ENCODE data around the gene NF1.
"Not testable (repeated sequence)": the region's sequence is repeated elsewhere in the genome, so short reads cannot be mapped to it uniquely, and the experiment has no call there.

Gene NF1

DNA sequence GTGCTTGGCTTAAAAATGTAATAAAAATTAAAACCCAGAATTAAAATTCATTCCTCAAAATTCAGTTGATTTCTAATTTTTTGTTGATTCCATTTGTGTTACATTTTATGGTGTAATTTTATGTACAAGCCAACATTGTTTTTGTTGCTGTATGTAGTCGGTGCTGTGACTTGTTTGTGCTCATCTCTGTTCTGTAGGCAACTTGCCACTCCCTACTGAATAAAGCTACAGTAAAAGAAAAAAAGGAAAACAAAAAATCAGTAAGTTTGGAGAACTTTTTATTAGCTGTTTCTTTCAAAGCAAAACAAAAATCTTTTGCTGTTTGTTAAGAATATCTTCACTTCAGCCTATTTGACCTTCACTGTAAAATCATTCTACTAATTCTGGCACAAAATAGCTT lies 158.0 kb downstream of the NF1 start:
- DNase-seq (ENCODE audit: low read depth) = no peak

DNA sequence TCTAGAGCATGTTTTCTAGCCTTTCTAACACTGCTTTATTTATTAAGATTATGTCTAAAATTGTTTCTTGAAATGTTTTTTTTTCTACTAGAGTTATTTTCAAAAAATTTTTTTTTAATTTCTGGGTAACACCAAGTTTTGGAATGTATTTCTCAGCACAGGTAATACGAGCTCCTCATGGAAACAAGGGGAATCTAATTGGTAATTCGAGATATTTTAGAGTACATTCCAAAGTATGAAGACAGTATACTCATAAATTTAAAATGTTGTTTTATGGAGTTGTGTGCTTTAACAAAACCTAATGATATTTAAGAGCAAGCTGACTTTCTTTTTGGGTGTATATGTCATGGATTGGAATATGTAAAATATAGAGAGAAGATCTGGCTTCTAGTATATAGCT lies 159.9 kb downstream of the NF1 start:
- DNase-seq (ENCODE audit: low read depth) = no peak

DNA sequence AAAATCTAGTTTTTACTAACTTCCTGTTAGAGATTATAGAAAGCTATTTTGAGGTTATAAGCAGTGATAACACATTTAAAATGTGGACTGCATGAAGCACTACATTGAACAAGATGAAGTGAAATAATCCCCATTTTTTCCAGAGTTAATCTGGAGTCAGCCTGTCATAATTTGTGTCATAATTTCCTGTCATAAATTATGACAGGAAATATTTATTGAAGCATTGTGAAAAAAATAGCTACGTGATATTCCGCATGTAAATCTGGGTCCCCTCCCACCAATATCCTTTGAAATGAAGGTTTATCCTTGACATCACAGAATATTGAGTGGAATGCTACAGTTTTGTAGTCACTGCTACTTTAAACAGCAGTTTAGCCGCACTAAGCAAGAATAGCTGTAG lies 162.2 kb downstream of the NF1 start:
- DNase-seq (ENCODE audit: low read depth) = no peak

DNA sequence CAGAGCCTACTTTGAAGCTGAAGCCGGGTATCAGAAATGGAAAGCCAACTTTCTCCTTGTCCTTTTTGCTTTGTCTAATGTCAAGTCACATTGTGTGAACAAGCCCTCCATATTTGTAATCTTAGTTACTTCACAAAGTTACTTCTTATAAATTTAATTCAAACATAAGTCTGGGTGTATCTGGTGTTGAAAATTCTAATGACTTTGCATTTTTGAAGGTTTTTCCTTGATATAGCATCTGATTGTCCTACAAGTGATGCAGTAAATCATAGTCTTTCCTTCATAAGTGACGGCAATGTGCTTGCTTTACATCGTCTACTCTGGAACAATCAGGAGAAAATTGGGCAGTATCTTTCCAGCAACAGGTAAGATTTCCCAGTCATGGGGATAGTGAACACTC lies 165.4 kb downstream of the NF1 start:
- no peak for DNase-seq (ENCODE audit: low read depth)

DNA sequence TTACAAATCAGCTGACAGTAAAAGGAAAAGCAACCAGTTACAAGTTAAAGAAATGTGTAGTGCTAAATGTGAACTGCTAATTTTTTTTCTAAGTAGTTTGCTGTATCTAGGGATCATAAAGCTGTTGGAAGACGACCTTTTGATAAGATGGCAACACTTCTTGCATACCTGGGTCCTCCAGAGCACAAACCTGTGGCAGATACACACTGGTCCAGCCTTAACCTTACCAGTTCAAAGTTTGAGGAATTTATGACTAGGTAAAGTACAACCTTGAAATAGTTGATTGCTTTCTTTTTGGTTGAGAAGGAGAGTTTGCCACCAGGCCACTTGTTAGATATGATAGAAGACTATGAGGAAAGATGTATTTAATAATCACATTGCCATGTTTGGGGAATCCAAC lies 166.8 kb downstream of the NF1 start:
- DNase-seq (ENCODE audit: low read depth) = no peak

DNA sequence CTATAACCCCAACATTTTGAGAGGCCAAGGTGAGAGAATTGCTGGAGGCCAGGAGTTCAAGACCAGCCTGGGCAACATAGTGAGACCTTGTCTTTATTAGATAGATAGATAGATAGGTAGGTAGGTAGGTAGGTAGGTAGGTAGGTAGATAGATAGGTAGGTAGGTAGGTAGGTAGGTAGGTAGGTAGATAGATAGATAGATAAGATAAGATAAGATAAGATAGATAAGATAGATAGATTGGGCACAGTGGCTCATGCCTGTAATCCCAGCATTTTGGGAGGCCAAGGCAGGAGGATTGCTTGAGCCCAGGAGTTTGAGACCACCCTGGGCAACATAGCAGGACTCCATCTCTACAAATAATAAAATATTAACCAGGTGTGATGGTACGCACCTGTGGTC lies 168.1 kb downstream of the NF1 start:
- DNase-seq (ENCODE audit: low read depth) = not testable (repeated sequence)

DNA sequence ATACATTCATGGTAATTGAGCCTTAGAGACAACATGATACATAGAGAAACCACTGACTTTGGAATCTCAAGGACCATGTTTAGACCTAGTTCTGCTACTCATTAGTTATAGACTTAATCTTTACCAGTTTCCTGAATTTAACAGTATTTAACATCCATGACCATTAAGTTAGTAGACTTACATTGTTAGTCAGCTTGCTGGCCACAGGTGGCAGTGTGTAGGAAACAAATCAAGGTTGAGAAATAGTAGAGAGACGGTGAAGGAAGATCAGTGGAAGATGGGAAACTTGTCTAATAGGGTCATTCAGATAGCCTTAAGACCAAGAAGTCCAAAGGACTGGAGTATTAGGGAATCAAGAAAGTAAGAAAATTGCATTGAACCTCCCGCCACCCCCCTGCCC lies 171.3 kb downstream of the NF1 start:
- no peak for DNase-seq (ENCODE audit: low read depth)

DNA sequence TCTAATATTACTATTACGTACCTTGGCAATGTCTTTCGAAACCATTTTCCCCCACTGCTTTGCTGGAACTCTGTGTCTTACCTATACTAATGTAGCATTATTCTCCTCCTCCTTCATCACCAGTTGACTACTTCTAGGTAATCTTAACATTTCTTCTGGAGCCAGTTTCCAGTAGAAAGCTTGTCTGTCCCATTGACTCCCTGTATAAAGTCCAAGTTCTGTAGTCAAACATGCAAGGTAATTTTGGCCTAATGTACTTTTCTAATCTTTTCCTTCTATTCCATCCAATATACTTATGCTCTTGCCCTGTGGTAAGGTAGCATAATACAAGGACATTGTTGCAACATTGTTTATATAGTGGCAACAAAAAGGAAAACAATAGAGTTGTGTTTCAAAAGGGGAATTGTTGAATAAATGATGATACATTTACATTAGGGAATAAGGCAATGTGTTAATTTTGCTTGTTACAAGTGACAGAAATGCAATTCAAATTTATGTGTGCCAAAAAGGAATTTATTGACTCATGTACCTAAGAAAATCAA lies 174.3 kb downstream of the NF1 start:
- no peak for DNase-seq (ENCODE audit: low read depth)

DNA sequence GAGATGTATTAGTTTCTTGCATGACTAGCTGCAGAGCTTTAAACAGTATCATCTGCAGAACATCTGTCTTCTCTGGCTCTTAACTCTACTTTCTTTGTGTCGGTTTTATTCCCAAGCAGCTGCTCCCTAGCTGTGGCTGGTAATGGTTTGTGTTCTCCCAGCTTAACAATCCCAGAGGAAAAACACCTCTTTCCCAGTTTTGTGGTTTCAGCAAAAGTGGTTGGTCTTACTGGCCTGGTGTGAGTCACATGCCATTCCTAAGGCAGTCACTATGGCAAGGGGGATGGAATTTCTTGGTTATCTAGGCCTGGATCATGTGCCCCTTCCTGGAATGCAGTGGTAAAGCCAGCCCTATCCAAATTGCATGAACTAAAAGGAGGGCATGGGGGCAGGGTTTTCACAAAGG lies 174.8 kb downstream of the NF1 start:
- no peak for DNase-seq (ENCODE audit: low read depth)

DNA sequence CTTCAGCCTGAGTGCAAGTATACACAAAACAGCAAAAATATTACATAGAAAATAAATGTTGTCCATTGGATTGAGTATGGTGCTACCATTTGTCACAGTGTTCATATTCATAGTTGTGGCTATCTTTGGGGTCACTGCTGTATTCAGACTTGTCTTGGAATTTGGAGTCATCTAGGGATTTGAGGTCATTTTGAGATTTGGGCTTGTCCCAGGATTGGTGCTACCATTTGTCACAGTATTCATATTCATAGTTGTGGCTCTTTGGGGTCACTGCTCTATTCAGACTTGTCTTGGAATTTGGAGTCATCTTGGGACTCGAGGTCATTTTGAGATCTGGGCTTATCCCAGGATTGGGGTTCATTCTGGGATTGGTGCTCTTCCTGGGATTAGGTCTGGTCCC lies 177.5 kb downstream of the NF1 start:
- no peak for DNase-seq (ENCODE audit: low read depth)

DNA sequence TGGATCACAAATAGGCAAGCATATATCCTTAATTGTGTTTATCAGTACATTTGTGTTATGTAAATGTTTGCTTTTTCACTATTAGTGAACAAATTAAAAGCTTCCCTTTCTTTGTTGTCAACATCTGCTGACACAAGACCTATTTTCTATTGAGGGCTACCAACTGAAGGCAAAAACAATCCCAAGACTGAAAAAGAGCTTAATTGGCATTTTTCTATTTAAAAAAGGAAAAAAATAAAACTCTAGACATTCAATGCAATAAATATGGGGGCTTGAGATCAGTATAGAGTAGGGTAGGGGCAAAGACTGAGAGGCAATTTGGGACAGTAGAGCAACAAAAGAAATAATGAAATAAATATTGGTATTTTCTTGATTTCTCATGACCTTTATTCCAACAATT lies 178.0 kb downstream of the NF1 start:
- no peak for DNase-seq (ENCODE audit: low read depth)

DNA sequence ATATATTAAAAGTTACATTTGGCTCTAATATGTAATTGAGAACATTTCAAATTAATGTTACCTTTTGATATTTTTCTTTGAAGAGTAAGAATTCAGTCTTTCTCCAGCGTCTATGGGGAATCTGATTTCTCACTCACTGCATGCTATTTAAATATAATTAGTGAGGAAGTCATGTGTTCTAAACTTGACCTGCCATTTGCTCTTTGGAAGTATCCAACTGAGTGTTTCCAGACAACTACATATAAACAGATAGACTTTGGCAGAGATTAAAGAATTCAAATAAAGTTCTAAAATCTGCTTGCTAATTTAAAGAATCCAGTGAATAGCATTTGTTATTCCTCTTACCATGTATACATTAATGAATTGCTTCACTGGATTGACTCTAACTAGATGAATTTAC lies 178.7 kb downstream of the NF1 start:
- DNase-seq (ENCODE audit: low read depth) = no peak

DNA sequence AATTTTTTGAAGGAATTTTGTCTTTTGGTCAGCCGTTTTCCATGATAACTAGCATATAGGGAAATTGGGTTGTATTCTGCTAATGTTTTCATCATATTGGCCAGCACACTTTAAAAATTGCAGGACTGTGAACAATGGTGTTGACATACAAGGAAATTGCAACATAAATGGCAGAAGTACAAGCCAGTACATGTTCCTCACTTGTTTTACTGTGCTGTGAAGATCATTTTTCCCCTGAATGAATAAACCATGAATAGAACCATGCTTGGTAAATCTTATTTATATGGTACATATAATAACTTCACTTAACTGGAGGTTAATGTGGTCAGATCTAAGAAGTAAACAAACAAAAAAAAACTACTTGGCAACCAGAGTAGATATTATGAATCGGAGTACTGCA lies 179.5 kb downstream of the NF1 start:
- no peak for DNase-seq (ENCODE audit: low read depth)

DNA sequence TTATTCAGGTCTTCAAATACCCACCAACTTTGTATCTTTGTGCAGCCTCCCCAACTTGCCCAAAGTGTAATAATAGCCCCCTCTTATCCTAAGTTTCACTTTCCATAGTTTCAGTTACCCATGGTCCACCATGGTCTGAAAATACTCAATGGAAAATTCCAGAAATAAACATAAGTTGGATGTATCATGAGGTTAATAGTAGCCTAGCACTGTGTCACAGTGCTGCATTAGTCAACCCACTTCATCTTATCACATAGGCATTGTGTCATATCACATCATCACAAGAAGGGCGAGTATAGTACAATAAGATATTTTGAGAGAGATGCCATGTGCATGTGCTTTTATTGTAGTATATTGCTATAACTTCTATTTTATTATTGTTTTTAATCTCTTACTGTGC lies 180.3 kb downstream of the NF1 start:
- DNase-seq (ENCODE audit: low read depth) = no peak

DNA sequence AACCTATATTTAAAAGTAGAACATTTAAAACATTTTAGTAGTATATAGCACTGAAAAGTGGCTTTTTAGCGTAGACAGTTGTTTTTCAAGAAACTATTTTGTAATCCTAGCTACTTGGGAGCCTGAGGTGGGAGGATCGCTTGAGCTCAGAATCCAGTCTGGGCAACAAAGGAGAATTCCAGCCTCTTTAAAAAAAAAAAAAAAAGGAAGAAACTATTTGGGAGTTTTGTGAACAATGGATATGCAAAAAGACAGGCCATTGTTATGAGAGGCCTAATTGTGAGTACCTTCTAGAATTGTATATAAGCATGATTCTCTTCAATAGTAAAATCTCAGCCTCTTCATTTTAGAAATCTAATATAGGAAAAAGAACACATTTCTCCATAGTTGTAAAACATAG lies 184.6 kb downstream of the NF1 start:
- DNase-seq (ENCODE audit: low read depth) = no peak

DNA sequence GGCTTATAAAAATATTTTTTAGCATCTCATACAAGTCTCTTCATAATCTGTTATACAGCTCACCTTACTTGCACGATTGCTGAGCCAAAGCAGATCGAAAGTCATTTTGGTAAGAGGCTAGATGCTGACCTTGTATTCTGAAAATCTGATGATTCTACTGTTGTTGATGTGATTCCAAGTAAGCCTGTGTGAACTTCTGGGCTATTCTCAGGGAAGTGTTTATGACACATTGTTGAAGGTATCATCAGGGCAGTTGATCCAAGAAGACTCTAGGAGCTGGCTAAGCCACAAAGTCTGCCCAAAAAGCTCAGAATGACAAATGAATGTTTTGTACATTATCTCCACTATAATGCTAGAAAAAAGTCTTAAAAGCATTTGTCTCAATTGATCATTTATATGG lies 186.3 kb downstream of the NF1 start:
- no peak for DNase-seq (ENCODE audit: low read depth)

DNA sequence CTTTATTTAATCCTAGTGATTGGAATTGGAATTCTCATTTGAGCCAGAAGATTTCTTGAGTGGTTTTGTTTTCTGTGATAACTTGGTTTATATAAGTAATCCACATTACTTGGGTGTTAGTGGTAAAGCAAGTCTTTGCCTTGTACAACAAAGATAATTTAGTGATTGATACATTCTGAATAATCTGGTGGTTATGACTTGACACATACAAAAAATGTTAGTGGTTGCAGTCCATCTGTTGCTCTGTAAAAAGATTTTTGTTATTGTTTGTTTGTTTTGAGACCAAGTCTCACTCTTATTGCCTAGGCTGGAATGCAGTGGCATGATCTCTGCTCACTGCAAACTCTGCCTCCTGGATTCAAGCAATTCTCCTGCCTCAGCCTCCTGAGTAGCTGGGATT lies 189.1 kb downstream of the NF1 start:
- no peak for DNase-seq (ENCODE audit: low read depth)

DNA sequence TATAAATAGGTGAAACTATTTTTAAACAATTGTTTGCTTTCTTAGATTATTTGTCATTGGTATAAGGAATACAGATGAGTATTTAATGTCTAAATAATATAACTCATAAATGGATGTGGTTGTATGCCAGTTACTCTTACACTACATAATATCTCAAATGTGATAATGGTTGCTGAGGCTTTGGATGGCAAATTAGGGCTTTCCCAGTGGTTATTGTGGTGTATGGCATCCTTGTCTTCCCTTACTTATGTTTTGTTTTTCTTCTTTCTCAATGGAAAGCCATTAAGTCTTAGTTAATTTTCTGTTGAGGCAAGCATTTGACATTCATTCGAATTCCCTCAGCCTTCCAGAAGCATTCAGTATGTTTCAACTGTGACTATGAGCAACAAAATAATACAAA lies 191.8 kb downstream of the NF1 start:
- DNase-seq (ENCODE audit: low read depth) = no peak

DNA sequence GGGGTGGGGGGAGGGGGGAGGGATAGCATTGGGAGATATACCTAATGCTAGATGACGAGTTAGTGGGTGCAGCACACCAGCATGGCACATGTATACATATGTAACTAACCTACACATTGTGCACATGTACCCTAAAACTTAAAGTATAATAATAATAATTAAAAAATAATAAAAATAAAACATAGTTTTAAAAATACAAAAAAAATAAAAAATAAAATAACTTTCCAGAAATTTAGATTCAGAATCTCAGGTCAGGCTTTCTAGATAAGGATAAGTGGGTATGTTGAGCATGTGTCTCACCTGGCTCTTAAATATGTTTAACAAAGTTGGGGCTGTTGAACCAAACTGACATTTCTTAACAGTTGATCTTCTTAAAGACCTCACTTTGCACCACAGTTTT lies 193.2 kb downstream of the NF1 start:
- not testable (repeated sequence) for DNase-seq (ENCODE audit: low read depth)

DNA sequence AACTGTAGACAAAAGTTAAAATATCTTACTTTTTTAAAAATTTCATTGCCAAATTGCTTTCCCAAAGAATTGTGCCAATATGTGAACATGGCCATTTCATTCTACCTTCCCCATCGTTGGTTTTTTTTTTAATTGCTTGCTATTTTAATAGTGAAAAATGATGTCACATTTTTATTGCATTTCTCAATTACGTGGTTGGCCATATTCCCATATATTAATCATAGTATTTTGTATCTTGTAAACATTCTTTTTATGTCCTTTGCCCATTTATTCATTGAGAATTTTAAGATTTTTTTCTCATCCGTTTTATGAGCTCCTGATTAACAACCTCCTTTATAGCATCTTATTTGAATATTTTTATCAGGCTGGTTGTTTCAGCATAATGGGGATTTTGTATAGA lies 195.0 kb downstream of the NF1 start:
- no peak for DNase-seq (ENCODE audit: low read depth)

DNA sequence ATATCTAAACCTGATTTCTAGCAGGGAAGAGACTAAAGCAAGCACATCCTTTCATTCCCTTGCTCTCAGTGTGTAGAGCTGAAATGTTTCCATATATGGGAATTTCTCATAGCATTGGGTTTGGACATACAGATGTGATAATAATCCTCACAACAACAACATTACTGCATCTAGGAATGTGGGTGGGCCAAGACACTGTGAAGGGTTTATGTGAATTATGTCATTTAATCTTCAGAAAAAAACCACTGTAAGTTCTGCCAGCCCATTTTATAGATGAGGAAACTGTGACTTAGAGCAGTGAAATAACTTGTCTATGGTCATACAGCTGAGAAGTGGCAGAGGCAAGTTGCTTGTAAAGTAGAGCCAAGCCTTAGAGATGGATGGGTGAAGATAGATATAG lies 197.0 kb downstream of the NF1 start:
- no peak for DNase-seq (ENCODE audit: low read depth)

DNA sequence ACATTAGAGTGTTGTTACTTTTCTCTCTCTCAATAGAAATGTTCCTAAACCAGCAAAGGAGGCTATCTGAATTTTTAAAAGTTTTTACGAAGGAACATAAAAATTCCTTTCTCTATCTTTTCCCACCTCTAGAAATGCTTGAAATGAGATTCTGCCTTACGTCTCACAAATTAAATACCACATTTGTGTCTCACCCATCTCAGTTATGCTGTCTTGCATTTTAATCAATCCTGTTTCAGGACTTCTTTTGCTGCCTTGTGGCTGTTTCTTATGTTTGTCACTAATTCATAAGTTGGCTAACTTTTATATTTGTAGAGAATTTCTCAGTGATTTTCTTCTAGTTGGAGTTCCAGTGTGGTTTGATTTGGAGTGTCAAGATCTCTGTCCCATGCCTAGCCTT lies 198.8 kb downstream of the NF1 start:
- DNase-seq (ENCODE audit: low read depth) = no peak

DNA sequence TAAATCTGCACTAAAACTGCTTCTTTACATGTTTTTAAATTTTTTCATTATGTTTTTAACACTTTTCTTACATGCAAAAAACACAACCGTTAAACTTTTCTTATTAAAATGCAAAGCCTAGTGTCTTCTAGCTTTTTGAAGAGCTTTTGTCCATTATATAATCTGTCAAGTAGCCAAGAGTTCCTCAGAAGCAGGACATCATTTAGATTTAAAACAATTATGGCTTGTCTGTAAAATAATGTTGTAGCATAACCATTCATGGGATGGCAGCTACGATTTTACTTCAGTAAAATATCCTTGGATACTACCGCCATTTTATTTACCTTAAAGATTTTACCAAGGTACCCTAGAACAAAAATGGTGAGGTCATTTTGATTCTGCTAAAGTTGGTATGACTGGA lies 199.5 kb downstream of the NF1 start:
- no peak for DNase-seq (ENCODE audit: low read depth)

DNA sequence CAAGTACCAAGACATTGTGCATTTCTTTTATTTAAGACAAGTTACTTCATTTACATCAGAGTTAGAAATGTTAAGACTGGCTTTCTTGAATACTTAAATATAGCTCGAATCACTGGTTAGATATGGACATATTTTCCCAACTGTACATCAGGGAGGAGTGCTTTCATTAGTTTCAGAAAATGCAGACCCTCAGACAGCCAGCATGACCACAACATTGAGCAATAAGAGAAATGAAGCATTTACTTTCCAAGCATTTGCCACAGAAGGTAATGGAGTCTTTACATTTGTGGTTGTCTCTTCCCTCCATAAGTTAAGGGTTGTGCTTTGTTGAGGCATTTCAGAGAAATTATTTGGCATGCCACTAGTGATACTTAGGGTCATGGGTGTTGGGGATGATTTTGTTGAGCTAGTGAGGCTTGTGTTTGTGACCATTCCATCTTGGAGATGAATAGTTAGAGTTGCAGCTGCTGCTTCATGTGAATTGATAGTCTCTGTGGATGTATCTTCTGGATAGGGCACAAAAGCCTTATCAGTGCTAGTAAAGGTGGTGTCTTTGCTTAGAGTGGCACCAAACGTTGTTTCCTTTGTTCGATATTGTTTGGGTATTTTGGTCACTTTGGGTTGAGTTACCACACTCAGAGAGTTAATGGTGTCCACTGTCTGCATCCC lies 200.2 kb downstream of the NF1 start:
- no peak for DNase-seq (ENCODE audit: low read depth)

DNA sequence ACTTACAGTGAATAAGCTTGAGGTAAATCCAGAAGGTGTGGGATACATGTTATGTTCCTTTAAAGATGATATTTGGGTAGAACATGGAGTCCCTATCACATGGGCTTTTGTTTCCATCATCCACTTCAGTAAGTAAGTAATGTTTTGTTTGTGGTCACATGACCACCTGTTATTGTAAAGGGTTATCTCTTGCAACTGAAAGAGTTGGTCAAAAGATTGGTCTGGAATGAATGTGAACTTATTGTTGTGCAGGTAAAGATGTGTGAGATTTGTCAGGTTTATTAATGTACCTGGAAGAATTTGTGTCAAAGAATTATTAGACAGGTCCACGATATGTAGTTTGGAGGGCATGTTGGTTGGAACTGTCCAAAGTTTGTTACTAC lies 200.7 kb downstream of the NF1 start:
- no peak for DNase-seq (ENCODE audit: low read depth)
